SH-SY5Y (cell line): ENCODE data around the gene H1-8.

Experiments
- GATA2 ChIP-seq: IDR thresholded peaks from 2 replicates; pipeline ENCODE4 v1.6.1; 2011; ENCODE audit warnings: mild to moderate bottlenecking, low read depth, low read length
- GATA3 ChIP-seq: IDR thresholded peaks from 2 replicates; pipeline ENCODE4 v1.6.1; 2011; ENCODE audit warnings: low read depth, mild to moderate bottlenecking, low read length, moderate library complexity

- TF ChIP-seq GATA2 (no peak), GATA3 (no peak)
Measured at GRCh38 chr3:129524081-129524480, 18.9 kb upstream of the H1-8 start.
